Uterine smooth muscle cell (primary cell): ENCODE data around the gene C2CD4B. TPM values are rescaled to one million over a fixed set of nuclear protein-coding genes. Genes with fewer than 3 reads are reported as not detected.

Experiments
- total RNA-seq: library from RNA; depleted of rRNA; stranded (reverse); fragments of >200 nt; gene quantifications from 2 replicates; pipeline ENCODE4 v1.2.3, GENCODE V29; 2014

Gene C2CD4B
- total RNA-seq = 0.25 TPM in 1 of 2 replicates, not detected in the other

GRCh38 chr15:62165104-62165792 lies at the start of gene C2CD4B:
Gene C2CD4B, minus strand, starts transcription at chr15:62165285. Its CDS starts 301 bp downstream, at chr15:62164984.

Other genes starting within 250 kb of the C2CD4B start
- gene VPS13C, start 104.8 kb downstream of the C2CD4B start, total RNA-seq = 92.9 and 114 TPM in 2 replicates
- 0.12 TPM in 1 of 2 replicates, not detected in the other for gene C2CD4A, start 98.3 kb downstream of the C2CD4B start, total RNA-seq
- 56.9 and 59.3 TPM in 2 replicates for gene TLN2, start 225.3 kb upstream of the C2CD4B start, total RNA-seq